ENCODE results near the gene CDC42BPA.
"Not testable (repeated sequence)": the region's sequence is repeated elsewhere in the genome, so short reads cannot be mapped to it uniquely, and the experiment has no call there.

Gene CDC42BPA

GRCh38 chr1:226957714-226958113, 360.6 kb downstream of the CDC42BPA start:
- Histone ChIP-seq H3K27ac (ENCODE audit: low read depth, low read length) (no peak overlapping the region), H3K36me3 (ENCODE audit: control insufficient read depth, insufficient read depth, low read length) (no peaks in the 10 kb centered on the region), H3K9ac (ENCODE audit: low read depth, low read length) (no peak overlapping the region), H3K4me1 (ENCODE audit: control insufficient read depth, insufficient read depth, low read length) (no peaks in the 10 kb centered on the region; the same call in 1 of the 2 replicates), H3K27me3 (ENCODE audit: control insufficient read depth, insufficient read depth, low read length) (no peaks in the 10 kb centered on the region), H3K9me3 (ENCODE audit: control insufficient read depth, insufficient read depth, low read length) (no peaks in the 10 kb centered on the region; the same call in 1 of the 2 replicates), H3K4me3 (ENCODE audit: low read depth, low read length) (no peak overlapping the region)

- Histone ChIP-seq H3K9me3 (ENCODE audit: control insufficient read depth, insufficient read depth, low read length) (no peaks in the 10 kb centered on the region; the same call in 1 of the 2 replicates), H3K9ac (ENCODE audit: low read depth, low read length) (no peak overlapping the region), H3K4me1 (ENCODE audit: control insufficient read depth, insufficient read depth, low read length) (no peaks in the 10 kb centered on the region; the same call in 1 of the 2 replicates), H3K36me3 (ENCODE audit: control insufficient read depth, insufficient read depth, low read length) (no peaks in the 10 kb centered on the region), H3K4me3 (ENCODE audit: low read depth, low read length) (no peak overlapping the region), H3K27me3 (ENCODE audit: control insufficient read depth, insufficient read depth, low read length) (no peaks in the 10 kb centered on the region), H3K27ac (ENCODE audit: low read depth, low read length) (no peak overlapping the region)
Measured at GRCh38 chr1:226956942-226957713, 361.2 kb downstream of the CDC42BPA start.

DNA sequence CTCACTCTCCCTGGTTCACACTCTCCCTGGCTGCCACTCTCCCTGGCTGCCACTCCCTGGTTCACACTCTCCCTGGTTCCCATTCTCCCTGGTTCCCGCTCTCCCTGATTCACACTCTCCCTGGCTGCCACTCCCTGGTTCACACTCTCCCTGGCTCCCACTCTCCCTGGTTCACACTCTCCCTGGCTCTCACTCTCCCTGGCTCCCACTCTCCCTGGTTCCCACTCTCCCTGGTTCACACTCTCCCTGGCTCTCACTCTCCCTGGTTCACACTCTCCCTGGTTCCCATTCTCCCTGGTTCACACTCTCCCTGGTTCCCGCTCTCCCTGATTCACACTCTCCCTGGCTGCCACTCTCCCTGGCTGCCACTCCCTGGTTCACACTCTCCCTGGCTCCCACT, 362.4 kb downstream of the CDC42BPA start:
- not testable (repeated sequence) for H3K9ac ChIP-seq (ENCODE audit: low read depth, low read length); H3K27ac ChIP-seq (ENCODE audit: low read depth, low read length)

GRCh38 chr1:226954777-226955176, 363.5 kb downstream of the CDC42BPA start:
- H3K36me3 ChIP-seq (ENCODE audit: control insufficient read depth, insufficient read depth, low read length), result no peaks in the 10 kb centered on the region
- H3K4me3 ChIP-seq (ENCODE audit: low read depth, low read length), result no peak overlapping the region
- no peaks in the 10 kb centered on the region; the same call in 1 of the 2 replicates for H3K9me3 ChIP-seq (ENCODE audit: control insufficient read depth, insufficient read depth, low read length)
- H3K4me1 ChIP-seq (ENCODE audit: control insufficient read depth, insufficient read depth, low read length), result peaks cover 6% of the 10 kb centered on the region; the same call in 1 of the 2 replicates
- H3K27ac ChIP-seq (ENCODE audit: low read depth, low read length), result no peak overlapping the region
- H3K9ac ChIP-seq (ENCODE audit: low read depth, low read length), result no peak overlapping the region
- H3K27me3 ChIP-seq (ENCODE audit: control insufficient read depth, insufficient read depth, low read length), result no peaks in the 10 kb centered on the region

More for the DNA sequence above, 362.4 kb downstream of the CDC42BPA start:
- H3K9me3 ChIP-seq (ENCODE audit: control insufficient read depth, insufficient read depth, low read length); H3K27me3 ChIP-seq (ENCODE audit: control insufficient read depth, insufficient read depth, low read length); H3K4me3 ChIP-seq (ENCODE audit: low read depth, low read length); H3K4me1 ChIP-seq (ENCODE audit: control insufficient read depth, insufficient read depth, low read length); H3K36me3 ChIP-seq (ENCODE audit: control insufficient read depth, insufficient read depth, low read length): not testable (repeated sequence)

DNA sequence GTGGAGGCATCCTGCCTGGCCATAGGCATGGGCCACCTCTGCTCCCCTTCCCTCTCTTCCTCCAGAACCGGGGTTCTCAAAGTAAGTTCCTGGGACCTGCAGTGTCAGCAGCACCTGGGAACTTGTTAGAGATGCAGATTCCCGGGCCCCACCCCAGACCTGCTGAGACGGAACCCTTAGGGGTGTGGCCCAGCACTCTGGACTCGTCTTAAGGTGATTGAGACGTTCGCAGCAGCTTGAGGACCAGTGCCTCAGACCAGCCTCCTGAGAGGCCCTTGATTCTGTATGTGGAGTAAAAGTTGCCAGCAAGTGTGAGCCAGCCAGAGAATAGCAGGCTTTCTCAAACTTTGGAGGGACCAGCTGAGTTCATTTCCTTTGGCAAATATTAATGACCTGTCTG, 364.0 kb downstream of the CDC42BPA start:
- Histone ChIP-seq H3K9me3 (ENCODE audit: control insufficient read depth, insufficient read depth, low read length) (no peaks in the 10 kb centered on the region; the same call in 1 of the 2 replicates), H3K27me3 (ENCODE audit: control insufficient read depth, insufficient read depth, low read length) (no peaks in the 10 kb centered on the region), H3K4me1 (ENCODE audit: control insufficient read depth, insufficient read depth, low read length) (peaks cover 6% of the 10 kb centered on the region; the same call in 1 of the 2 replicates), H3K27ac (ENCODE audit: low read depth, low read length) (no peak overlapping the region), H3K9ac (ENCODE audit: low read depth, low read length) (no peak overlapping the region), H3K4me3 (ENCODE audit: low read depth, low read length) (no peak overlapping the region), H3K36me3 (ENCODE audit: control insufficient read depth, insufficient read depth, low read length) (no peaks in the 10 kb centered on the region)

DNA sequence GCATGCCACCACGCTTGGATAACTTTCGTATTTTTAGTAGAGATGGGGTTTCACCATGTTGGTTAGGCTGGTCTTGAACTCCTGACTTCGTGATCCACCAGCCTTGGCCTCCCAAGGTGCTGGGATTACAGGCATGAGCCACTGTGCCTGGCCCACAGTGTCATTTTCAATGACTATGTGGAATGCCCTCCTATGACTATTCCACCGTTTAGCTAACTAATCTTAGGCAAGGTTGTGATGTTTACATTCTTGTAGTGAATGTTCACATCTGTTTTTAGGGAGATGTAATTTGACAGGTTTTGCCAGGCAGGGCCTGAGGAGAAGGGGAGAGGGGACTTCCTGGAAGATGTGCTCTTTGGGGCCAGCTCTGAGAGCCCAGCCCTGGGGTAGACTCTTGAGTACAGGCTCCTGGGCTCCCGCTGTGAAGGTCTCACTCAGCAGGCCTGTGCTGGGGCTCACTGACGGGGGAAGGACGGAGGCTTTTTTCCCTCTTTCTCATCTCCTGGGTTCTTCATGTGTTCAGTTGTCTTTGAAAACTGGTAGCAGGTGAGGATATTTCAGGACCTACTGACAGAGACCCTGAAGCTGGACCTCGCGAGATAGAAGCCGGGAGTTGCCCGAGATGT, 365.0 kb downstream of the CDC42BPA start:
- Histone ChIP-seq H3K9me3 (ENCODE audit: control insufficient read depth, insufficient read depth, low read length) (no peaks in the 10 kb centered on the region; the same call in 1 of the 2 replicates), H3K4me3 (ENCODE audit: low read depth, low read length) (no peak overlapping the region), H3K27ac (ENCODE audit: low read depth, low read length) (no peak overlapping the region), H3K4me1 (ENCODE audit: control insufficient read depth, insufficient read depth, low read length) (peaks cover 6% of the 10 kb centered on the region; the same call in 1 of the 2 replicates), H3K36me3 (ENCODE audit: control insufficient read depth, insufficient read depth, low read length) (no peaks in the 10 kb centered on the region), H3K27me3 (ENCODE audit: control insufficient read depth, insufficient read depth, low read length) (no peaks in the 10 kb centered on the region), H3K9ac (ENCODE audit: low read depth, low read length) (no peak overlapping the region)

DNA sequence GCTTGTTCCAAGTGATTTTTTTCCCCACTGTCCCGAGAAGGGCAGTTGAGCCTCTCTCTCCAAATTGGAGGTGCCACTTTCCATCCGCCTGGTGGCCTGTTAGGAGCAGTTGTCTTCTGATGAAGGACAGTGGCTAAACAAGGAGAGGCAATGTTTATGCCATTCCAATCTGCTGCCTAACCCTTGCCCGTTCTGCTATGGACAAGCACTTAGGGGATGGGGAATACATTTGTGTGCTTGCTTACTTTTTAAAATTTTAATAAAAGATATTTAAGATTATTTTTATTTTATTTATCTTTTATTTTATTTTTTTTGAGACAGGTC, 366.2 kb downstream of the CDC42BPA start:
- Histone ChIP-seq H3K27ac (ENCODE audit: low read depth, low read length) (no peak overlapping the region), H3K36me3 (ENCODE audit: control insufficient read depth, insufficient read depth, low read length) (no peaks in the 10 kb centered on the region), H3K9me3 (ENCODE audit: control insufficient read depth, insufficient read depth, low read length) (no peaks in the 10 kb centered on the region; the same call in 1 of the 2 replicates), H3K27me3 (ENCODE audit: control insufficient read depth, insufficient read depth, low read length) (no peaks in the 10 kb centered on the region), H3K4me3 (ENCODE audit: low read depth, low read length) (no peak overlapping the region), H3K4me1 (ENCODE audit: control insufficient read depth, insufficient read depth, low read length) (peaks cover 6% of the 10 kb centered on the region; the same call in 1 of the 2 replicates), H3K9ac (ENCODE audit: low read depth, low read length) (no peak overlapping the region)

DNA sequence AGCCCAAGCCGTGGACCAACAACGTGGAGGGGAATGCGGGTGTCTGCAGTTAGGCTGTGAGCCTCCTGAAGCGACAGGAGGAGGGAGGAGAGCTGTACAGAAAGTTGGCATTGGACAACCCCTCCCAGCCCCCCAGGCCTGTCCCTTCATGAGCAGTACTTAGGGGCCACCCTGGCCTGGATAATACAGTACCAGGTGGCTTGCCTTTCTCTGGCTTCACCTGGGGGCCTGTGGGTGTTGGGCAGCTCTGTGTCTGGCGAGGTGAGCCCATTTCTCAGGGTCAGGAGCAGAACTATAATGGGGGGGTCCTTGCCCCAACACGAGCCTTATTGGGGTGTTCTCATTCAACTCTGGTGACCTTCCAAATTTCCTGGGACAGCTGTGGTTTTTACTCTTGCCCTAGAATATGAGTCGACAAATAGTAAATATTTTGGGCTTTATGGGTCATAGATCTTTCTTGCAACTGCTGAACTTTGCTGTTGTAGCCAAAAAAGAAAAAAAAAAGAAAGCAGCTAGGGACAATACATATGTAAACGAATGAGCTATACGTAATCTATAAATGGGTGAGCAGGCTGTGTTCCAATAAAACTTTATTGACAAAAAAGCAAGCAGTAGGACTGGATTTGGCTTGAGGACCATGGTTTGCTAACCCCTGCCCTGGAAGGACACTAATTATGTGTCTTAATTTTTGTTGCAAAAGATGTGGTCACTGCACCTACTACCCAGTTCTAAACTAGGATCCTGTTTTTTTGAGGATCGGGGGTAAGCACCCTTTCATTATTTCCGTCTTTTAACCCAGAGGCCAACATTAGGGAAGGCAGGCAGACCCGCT, 366.8 kb downstream of the CDC42BPA start:
- H3K27ac ChIP-seq (ENCODE audit: low read depth, low read length), result no peak overlapping the region

DNA sequence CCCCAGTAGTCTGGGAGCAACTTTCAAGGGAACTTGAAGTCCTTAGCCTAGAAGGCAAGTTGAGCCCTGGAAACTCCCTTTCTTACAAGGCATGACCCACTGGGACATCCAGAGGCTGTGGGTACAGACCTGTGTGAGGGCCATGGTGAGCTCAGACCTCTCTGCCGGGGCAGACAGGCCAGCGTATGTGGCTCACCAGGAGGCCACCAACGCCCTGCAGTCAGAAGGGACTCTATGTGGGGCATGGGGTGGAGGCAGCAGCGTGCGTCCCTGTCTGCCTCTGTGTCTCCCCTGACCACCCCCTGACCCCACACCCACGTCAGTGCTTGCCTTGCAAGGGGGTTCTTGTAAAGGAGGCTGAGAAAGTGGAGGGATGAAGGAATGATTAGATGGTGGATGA, 367.4 kb downstream of the CDC42BPA start:
- Histone ChIP-seq H3K9ac (ENCODE audit: low read depth, low read length) (no peak overlapping the region), H3K36me3 (ENCODE audit: control insufficient read depth, insufficient read depth, low read length) (no peaks in the 10 kb centered on the region), H3K27ac (ENCODE audit: low read depth, low read length) (no peak overlapping the region), H3K9me3 (ENCODE audit: control insufficient read depth, insufficient read depth, low read length) (no peaks in the 10 kb centered on the region; the same call in 1 of the 2 replicates), H3K4me3 (ENCODE audit: low read depth, low read length) (no peak overlapping the region), H3K27me3 (ENCODE audit: control insufficient read depth, insufficient read depth, low read length) (no peaks in the 10 kb centered on the region), H3K4me1 (ENCODE audit: control insufficient read depth, insufficient read depth, low read length) (peaks cover 7% of the 10 kb centered on the region; the same call in 1 of the 2 replicates)

More for the DNA sequence above, 366.8 kb downstream of the CDC42BPA start:
- Histone ChIP-seq H3K4me3 (ENCODE audit: low read depth, low read length) (no peak overlapping the region), H3K36me3 (ENCODE audit: control insufficient read depth, insufficient read depth, low read length) (no peaks in the 10 kb centered on the region), H3K4me1 (ENCODE audit: control insufficient read depth, insufficient read depth, low read length) (peaks cover 6% of the 10 kb centered on the region; the same call in 1 of the 2 replicates), H3K9me3 (ENCODE audit: control insufficient read depth, insufficient read depth, low read length) (no peaks in the 10 kb centered on the region; the same call in 1 of the 2 replicates), H3K9ac (ENCODE audit: low read depth, low read length) (no peak overlapping the region), H3K27me3 (ENCODE audit: control insufficient read depth, insufficient read depth, low read length) (no peaks in the 10 kb centered on the region)

DNA sequence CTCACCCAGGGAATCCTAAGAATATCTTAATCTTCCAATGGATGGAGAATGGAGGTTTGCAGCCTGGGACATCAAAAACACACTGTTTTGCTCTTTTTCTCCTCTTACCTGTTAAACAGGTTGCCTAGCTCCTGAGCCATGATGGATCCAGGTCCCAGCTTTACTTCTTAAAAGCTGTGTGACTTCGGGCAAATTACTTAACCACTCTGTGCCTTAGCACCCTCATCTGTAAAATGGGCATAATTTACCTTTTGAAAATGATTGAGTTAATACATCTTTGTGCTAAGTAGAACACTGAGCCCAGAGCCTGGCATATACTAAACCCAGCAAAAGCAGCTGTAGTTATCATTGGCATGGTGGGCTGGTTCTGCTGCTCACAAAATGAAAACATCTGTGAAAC, 368.0 kb downstream of the CDC42BPA start:
- no peaks in the 10 kb centered on the region for H3K27me3 ChIP-seq (ENCODE audit: control insufficient read depth, insufficient read depth, low read length)
- H3K4me1 ChIP-seq (ENCODE audit: control insufficient read depth, insufficient read depth, low read length), result peaks cover 13% of the 10 kb centered on the region; the same call in 1 of the 2 replicates
- no peaks in the 10 kb centered on the region; the same call in 1 of the 2 replicates for H3K9me3 ChIP-seq (ENCODE audit: control insufficient read depth, insufficient read depth, low read length)
- no peaks in the 10 kb centered on the region for H3K36me3 ChIP-seq (ENCODE audit: control insufficient read depth, insufficient read depth, low read length)
- no peak overlapping the region for H3K27ac ChIP-seq (ENCODE audit: low read depth, low read length)
- no peak overlapping the region for H3K4me3 ChIP-seq (ENCODE audit: low read depth, low read length)
- H3K9ac ChIP-seq (ENCODE audit: low read depth, low read length), result no peak overlapping the region

Measured in HUES48 (cell line).